ENCODE results near the gene RNF220. TPM values are rescaled to one million over a fixed set of nuclear protein-coding genes. Genes with fewer than 3 reads are reported as not detected.

RNF220 gene
- total RNA-seq, 1 experiment from 2014 or later, result 92.4 TPM

- POLR2A ChIA-PET, result no interaction called here
- TF ChIP-seq CTCF (IDR thresholded peaks at IDR 0.05; ENCODE audit: insufficient read depth in 1 of 2, low read depth in 1 of 2, low read length in 1 of 2, severe bottlenecking in 1 of 2, unreplicated experiment in 1 of 2), result no peak
- no peak overlapping the region for H3K4me3 ChIP-seq (ENCODE audit: low read depth, low read length)
- H3K4me1 Mint-ChIP-seq (ENCODE audit: low read depth, unreplicated experiment), result no peaks in the 10 kb centered on the region
- H3K4me3 Mint-ChIP-seq (ENCODE audit: unreplicated experiment), result no peak overlapping the region
- H3K27me3 Mint-ChIP-seq (ENCODE audit: insufficient read depth, unreplicated experiment), result peaks cover 4% of the 10 kb centered on the region
- peaks cover 1% of the 10 kb centered on the region for H3K4me1 ChIP-seq
- H3K36me3 Mint-ChIP-seq (ENCODE audit: insufficient read depth, unreplicated experiment), result peaks cover 4% of the 10 kb centered on the region
- H3K9me3 Mint-ChIP-seq (ENCODE audit: unreplicated experiment), result no peaks in the 10 kb centered on the region
- H3K27me3 ChIP-seq (replicated peaks; ENCODE audit: control insufficient read depth, insufficient read depth, low read length), result no peaks in the 10 kb centered on the region
- H3K9me3 ChIP-seq, result no peaks in the 10 kb centered on the region
- H3K27ac Mint-ChIP-seq (ENCODE audit: unreplicated experiment), result no peak overlapping the region
- DNase-seq, result no peak
- no peaks in the 10 kb centered on the region for H3K36me3 ChIP-seq (ENCODE audit: control insufficient read depth, insufficient read depth, low read length)
- intact Hi-C loops (cut with micrococcal nuclease; ENCODE audit: unreplicated experiment), result no loop called here
- CTCF ChIA-PET, result no interaction called here
- BruUV-seq (replicated peaks), result no TSS peak
Measured at GRCh38 chr1:44695671-44696070, 290.6 kb downstream of the RNF220 start.

GRCh38 chr1:44696101-44696500, 291.0 kb downstream of the RNF220 start:
- BruUV-seq (replicated peaks), result no TSS peak
- Mint-ChIP-seq H3K9me3 (ENCODE audit: unreplicated experiment) (no peaks in the 10 kb centered on the region), H3K36me3 (ENCODE audit: insufficient read depth, unreplicated experiment) (peaks cover 4% of the 10 kb centered on the region), H3K4me1 (ENCODE audit: low read depth, unreplicated experiment) (peaks cover 3% of the 10 kb centered on the region), H3K27ac (ENCODE audit: unreplicated experiment) (no peak overlapping the region), H3K4me3 (ENCODE audit: unreplicated experiment) (no peak overlapping the region), H3K27me3 (ENCODE audit: insufficient read depth, unreplicated experiment) (peaks cover 4% of the 10 kb centered on the region)
- no peak for DNase-seq
- ChIA-PET POLR2A (no interaction called here), CTCF (no interaction called here)
- H3K4me1 ChIP-seq, result peaks cover 5% of the 10 kb centered on the region
- TF ChIP-seq CTCF (IDR thresholded peaks at IDR 0.05; ENCODE audit: insufficient read depth in 1 of 2, low read depth in 1 of 2, low read length in 1 of 2, severe bottlenecking in 1 of 2, unreplicated experiment in 1 of 2), result no peak
- no peaks in the 10 kb centered on the region for H3K27me3 ChIP-seq (replicated peaks; ENCODE audit: control insufficient read depth, insufficient read depth, low read length)
- H3K9me3 ChIP-seq, result no peaks in the 10 kb centered on the region
- no peak overlapping the region for H3K4me3 ChIP-seq (ENCODE audit: low read depth, low read length)
- H3K36me3 ChIP-seq (ENCODE audit: control insufficient read depth, insufficient read depth, low read length), result no peaks in the 10 kb centered on the region
- intact Hi-C loops (cut with micrococcal nuclease; ENCODE audit: unreplicated experiment), result no loop called here

- no TSS peak for BruUV-seq (replicated peaks)
- peaks cover 7% of the 10 kb centered on the region for H3K4me1 Mint-ChIP-seq (ENCODE audit: low read depth, unreplicated experiment)
- Histone ChIP-seq H3K4me1 (peaks cover 10% of the 10 kb centered on the region), H3K4me3 (ENCODE audit: low read depth, low read length) (no peak overlapping the region), H3K9me3 (no peaks in the 10 kb centered on the region), H3K27me3 (replicated peaks; ENCODE audit: control insufficient read depth, insufficient read depth, low read length) (no peaks in the 10 kb centered on the region), H3K36me3 (ENCODE audit: control insufficient read depth, insufficient read depth, low read length) (no peaks in the 10 kb centered on the region)
- DNase-seq, result no peak
- peaks cover 4% of the 10 kb centered on the region for H3K36me3 Mint-ChIP-seq (ENCODE audit: insufficient read depth, unreplicated experiment)
- H3K9me3 Mint-ChIP-seq (ENCODE audit: unreplicated experiment), result no peaks in the 10 kb centered on the region
- H3K4me3 Mint-ChIP-seq (ENCODE audit: unreplicated experiment), result no peak overlapping the region
- no peak for TF ChIP-seq CTCF (IDR thresholded peaks at IDR 0.05; ENCODE audit: insufficient read depth in 1 of 2, low read depth in 1 of 2, low read length in 1 of 2, severe bottlenecking in 1 of 2, unreplicated experiment in 1 of 2)
- ChIA-PET CTCF (no interaction called here), POLR2A (no interaction called here)
- no peak overlapping the region for H3K27ac Mint-ChIP-seq (ENCODE audit: unreplicated experiment)
- intact Hi-C loops (cut with micrococcal nuclease; ENCODE audit: unreplicated experiment), result no loop called here
- peaks cover 4% of the 10 kb centered on the region for H3K27me3 Mint-ChIP-seq (ENCODE audit: insufficient read depth, unreplicated experiment)
Measured at GRCh38 chr1:44696789-44697345, 291.8 kb downstream of the RNF220 start.

Data from Caco-2 (cell line).